Osteocyte (in vitro differentiated cells): ENCODE results near the gene GMCL1. TPM values are rescaled to one million over a fixed set of nuclear protein-coding genes. Genes with fewer than 3 reads are reported as not detected.
"Not testable (repeated sequence)": the region's sequence is repeated elsewhere in the genome, so short reads cannot be mapped to it uniquely, and the experiment has no call there.

Experiments used
- DNase-seq: peaks from one replicate; pipeline ENCODE4 v3.0.0; 2021; ENCODE audit warnings: mixed read lengths; ENCODE audit not compliant: unreplicated experiment; ENCODE audit errors: extremely low spot score
- H3K27ac Mint-ChIP-seq: one replicate; pipeline ENCODE4 v1.8.0; 2021; ENCODE audit warnings: mild to moderate bottlenecking, mixed read lengths; ENCODE audit not compliant: unreplicated experiment
- H3K27me3 Mint-ChIP-seq: one replicate; pipeline ENCODE4 v1.8.0; 2021; ENCODE audit warnings: mixed read lengths; ENCODE audit not compliant: unreplicated experiment
- H3K36me3 Mint-ChIP-seq: one replicate; pipeline ENCODE4 v1.8.0; 2021; ENCODE audit warnings: mixed read lengths; ENCODE audit not compliant: unreplicated experiment
- H3K4me1 Mint-ChIP-seq: one replicate; pipeline ENCODE4 v1.8.0; 2021; ENCODE audit warnings: mixed read lengths; ENCODE audit not compliant: unreplicated experiment
- H3K4me3 Mint-ChIP-seq: one replicate; pipeline ENCODE4 v1.8.0; 2021; ENCODE audit warnings: mild to moderate bottlenecking, moderate library complexity, mixed read lengths; ENCODE audit not compliant: unreplicated experiment
- H3K9me3 Mint-ChIP-seq: one replicate; pipeline ENCODE4 v1.8.0; 2021; ENCODE audit warnings: mixed read lengths; ENCODE audit not compliant: unreplicated experiment
- CTCF ChIP-seq: fragments of 200-600 bp; sonication (generic); IDR thresholded peaks from 2 replicates; pipeline ENCODE4 v1.5.0; 2021; ENCODE audit warnings: antibody characterized with exemption, mild to moderate bottlenecking, moderate library complexity
- total RNA-seq: library from RNA; stranded (reverse); gene quantifications from 2 replicates; pipeline ENCODE4 v1.2.1, GENCODE V29; 2021

GMCL1 gene
- total RNA-seq, 1 donor from 2014 or later, result 16.1 TPM

- Mint-ChIP-seq H3K36me3 (no peaks in the 10 kb centered on the region), H3K9me3 (no peaks in the 10 kb centered on the region), H3K4me3 (peak overlapping the region; percentile 93), H3K27me3 (no peaks in the 10 kb centered on the region), H3K27ac (peak overlapping the region; percentile 98), H3K4me1 (peaks cover 23% of the 10 kb centered on the region)
- no peak for TF ChIP-seq CTCF
- no peak for DNase-seq
Measured at GRCh38 chr2:69830045-69830905, 815 bp downstream of the GMCL1 start.

- not testable (repeated sequence) for H3K27me3 Mint-ChIP-seq, DNase-seq, H3K27ac Mint-ChIP-seq, H3K9me3 Mint-ChIP-seq, H3K36me3 Mint-ChIP-seq
- peak overlapping the region; percentile 93 for H3K4me3 Mint-ChIP-seq
- H3K4me1 Mint-ChIP-seq, result peaks cover 23% of the 10 kb centered on the region
Measured at GRCh38 chr2:69830906-69831241, 1.4 kb downstream of the GMCL1 start.

- Mint-ChIP-seq H3K4me3 (peak overlapping the region; percentile 29), H3K27ac (no peak overlapping the region), H3K9me3 (no peaks in the 10 kb centered on the region), H3K4me1 (peaks cover 23% of the 10 kb centered on the region), H3K27me3 (no peaks in the 10 kb centered on the region), H3K36me3 (no peaks in the 10 kb centered on the region)
- DNase-seq, result no peak
- TF ChIP-seq CTCF, result no peak
Measured at GRCh38 chr2:69831354-69831905, 2.0 kb downstream of the GMCL1 start.

GRCh38 chr2:69833752-69834151 is 4.3 kb downstream of the GMCL1 start:
- no peak overlapping the region for H3K27ac Mint-ChIP-seq
- H3K9me3 Mint-ChIP-seq, result no peaks in the 10 kb centered on the region
- peaks cover 18% of the 10 kb centered on the region for H3K4me1 Mint-ChIP-seq
- H3K27me3 Mint-ChIP-seq, result no peaks in the 10 kb centered on the region
- no peak for TF ChIP-seq CTCF
- peaks cover 3% of the 10 kb centered on the region for H3K36me3 Mint-ChIP-seq
- H3K4me3 Mint-ChIP-seq, result no peak overlapping the region
- no peak for DNase-seq

- peaks cover 6% of the 10 kb centered on the region for H3K36me3 Mint-ChIP-seq
- no peak overlapping the region for H3K4me3 Mint-ChIP-seq
- no peak for DNase-seq
- peaks cover 12% of the 10 kb centered on the region for H3K4me1 Mint-ChIP-seq
- no peaks in the 10 kb centered on the region for H3K9me3 Mint-ChIP-seq
- TF ChIP-seq CTCF, result no peak
- no peaks in the 10 kb centered on the region for H3K27me3 Mint-ChIP-seq
- H3K27ac Mint-ChIP-seq, result no peak overlapping the region
Measured at GRCh38 chr2:69835666-69836065, 6.2 kb downstream of the GMCL1 start.
